ENCODE measurements around the gene ZNHIT2. TPM values are rescaled to one million over a fixed set of nuclear protein-coding genes. Genes with fewer than 3 reads are reported as not detected.

Gene ZNHIT2
- total RNA-seq, 1 experiment from 2014 or later: 48.2 TPM

DNA sequence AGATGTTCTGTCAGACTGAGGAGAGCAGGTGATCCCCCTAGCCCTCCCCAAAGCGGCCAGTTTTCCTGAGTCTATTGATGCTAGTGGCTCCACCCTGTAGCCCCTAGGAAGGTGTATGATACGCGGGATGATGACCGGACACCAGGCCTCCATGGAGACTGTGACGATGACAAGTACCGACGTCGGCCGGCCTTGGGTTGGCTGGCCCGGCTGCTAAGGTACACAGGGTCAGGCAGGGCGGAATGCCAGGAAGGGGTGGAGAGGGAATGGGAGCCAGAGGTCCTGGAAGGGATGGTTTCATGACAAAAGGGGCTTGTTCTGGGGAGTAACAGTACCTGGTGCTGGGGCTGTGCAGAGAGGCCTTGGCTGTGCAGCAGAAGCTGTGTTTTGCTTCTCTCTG lies 30.3 kb downstream of the ZNHIT2 start:
- no peaks in the 10 kb centered on the region for H3K9me3 ChIP-seq (ENCODE audit: low read length)
- H3K9me2 ChIP-seq (replicated peaks; ENCODE audit: low read length): no peaks in the 10 kb centered on the region
- no peak overlapping the region for H3K4me2 ChIP-seq (ENCODE audit: low read length)
- no peaks in the 10 kb centered on the region for H3F3A ChIP-seq (ENCODE audit: low read length, unreplicated experiment)
- no peak overlapping the region for H3K27ac ChIP-seq (ENCODE audit: low read length)
- DNase-seq: no peak
- H3K4me1 ChIP-seq (ENCODE audit: insufficient read depth, low read length): peaks cover 16% of the 10 kb centered on the region
- TF ChIP-seq EZH2 (IDR thresholded peaks at IDR 0.05; ENCODE audit: low read length, unreplicated experiment) (no peak), EZH2phosphoT487 (IDR thresholded peaks at IDR 0.05; ENCODE audit: borderline replicate concordance, low read length) (no peak)
- TF ChIP-seq, protein P1, sequence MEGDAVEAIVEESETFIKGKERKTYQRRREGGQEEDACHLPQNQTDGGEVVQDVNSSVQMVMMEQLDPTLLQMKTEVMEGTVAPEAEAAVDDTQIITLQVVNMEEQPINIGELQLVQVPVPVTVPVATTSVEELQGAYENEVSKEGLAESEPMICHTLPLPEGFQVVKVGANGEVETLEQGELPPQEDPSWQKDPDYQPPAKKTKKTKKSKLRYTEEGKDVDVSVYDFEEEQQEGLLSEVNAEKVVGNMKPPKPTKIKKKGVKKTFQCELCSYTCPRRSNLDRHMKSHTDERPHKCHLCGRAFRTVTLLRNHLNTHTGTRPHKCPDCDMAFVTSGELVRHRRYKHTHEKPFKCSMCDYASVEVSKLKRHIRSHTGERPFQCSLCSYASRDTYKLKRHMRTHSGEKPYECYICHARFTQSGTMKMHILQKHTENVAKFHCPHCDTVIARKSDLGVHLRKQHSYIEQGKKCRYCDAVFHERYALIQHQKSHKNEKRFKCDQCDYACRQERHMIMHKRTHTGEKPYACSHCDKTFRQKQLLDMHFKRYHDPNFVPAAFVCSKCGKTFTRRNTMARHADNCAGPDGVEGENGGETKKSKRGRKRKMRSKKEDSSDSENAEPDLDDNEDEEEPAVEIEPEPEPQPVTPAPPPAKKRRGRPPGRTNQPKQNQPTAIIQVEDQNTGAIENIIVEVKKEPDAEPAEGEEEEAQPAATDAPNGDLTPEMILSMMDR (conservative IDR thresholded peaks at IDR 0.05; ENCODE audit: low read depth, low read length): no peak
- peaks cover 14% of the 10 kb centered on the region; the same call in 1 of the 2 replicates for H3K36me3 ChIP-seq (ENCODE audit: low read depth, low read length)
- peaks cover 35% of the 10 kb centered on the region for H3K79me2 ChIP-seq (ENCODE audit: low read length)
- no peaks in the 10 kb centered on the region for H4K20me1 ChIP-seq (ENCODE audit: low read length)
- no peak for ATAC-seq
- no peak overlapping the region for H3K4me3 ChIP-seq (ENCODE audit: low read length)
- no TSS peak for BruUV-seq (replicated peaks)
- ChIA-PET CTCF (no interaction called here), POLR2A (ENCODE audit: unreplicated experiment) (no interaction called here)
- H3K27me3 ChIP-seq (ENCODE audit: low read length): no peaks in the 10 kb centered on the region
- intact Hi-C loops (cut with micrococcal nuclease): no loop called here
- H2AFZ ChIP-seq (ENCODE audit: low read length): no peak overlapping the region
- no peak overlapping the region for H3K9ac ChIP-seq (ENCODE audit: low read length)

DNA sequence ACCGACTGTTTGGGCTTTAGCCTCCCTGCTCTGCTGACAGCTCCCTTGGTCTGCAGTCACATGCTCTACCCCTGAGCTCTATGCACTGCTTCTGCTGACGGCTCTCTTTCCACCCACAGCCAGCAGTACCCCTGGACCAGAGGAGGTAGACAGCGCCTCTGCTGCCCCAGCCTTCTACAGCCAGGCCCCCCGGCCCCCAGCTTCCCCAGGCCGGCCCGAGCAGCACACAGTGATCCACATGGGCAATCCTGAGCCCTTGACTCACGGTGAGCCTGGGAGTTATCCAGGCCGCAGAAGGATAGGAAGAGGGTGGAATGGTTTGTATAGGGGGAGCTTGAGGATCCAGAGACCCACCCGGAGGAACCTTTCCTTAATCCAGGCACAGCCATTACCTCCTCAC lies 30.7 kb downstream of the ZNHIT2 start:
- TF ChIP-seq EZH2phosphoT487 (IDR thresholded peaks at IDR 0.05; ENCODE audit: borderline replicate concordance, low read length): no peak
- no peak for TF ChIP-seq EZH2 (IDR thresholded peaks at IDR 0.05; ENCODE audit: low read length, unreplicated experiment)
- TF ChIP-seq, protein P1 (conservative IDR thresholded peaks at IDR 0.05; ENCODE audit: low read depth, low read length): no peak
- H3K9ac ChIP-seq (ENCODE audit: low read length): no peak overlapping the region
- ATAC-seq (no peak), DNase-seq (no peak)
- H3K9me3 ChIP-seq (ENCODE audit: low read length): no peaks in the 10 kb centered on the region
- H3K9me2 ChIP-seq (replicated peaks; ENCODE audit: low read length): no peaks in the 10 kb centered on the region
- no peak overlapping the region for H3K4me3 ChIP-seq (ENCODE audit: low read length)
- H4K20me1 ChIP-seq (ENCODE audit: low read length): no peaks in the 10 kb centered on the region
- H3K36me3 ChIP-seq (ENCODE audit: low read depth, low read length): peaks cover 18% of the 10 kb centered on the region
- no peaks in the 10 kb centered on the region for H3F3A ChIP-seq (ENCODE audit: low read length, unreplicated experiment)
- no peak overlapping the region for H2AFZ ChIP-seq (ENCODE audit: low read length)
- peaks cover 39% of the 10 kb centered on the region for H3K79me2 ChIP-seq (ENCODE audit: low read length)
- peaks cover 20% of the 10 kb centered on the region for H3K4me1 ChIP-seq (ENCODE audit: insufficient read depth, low read length)
- no peak overlapping the region for H3K27ac ChIP-seq (ENCODE audit: low read length)
- ChIA-PET CTCF (no interaction called here), POLR2A (ENCODE audit: unreplicated experiment) (no interaction called here)
- H3K4me2 ChIP-seq (ENCODE audit: low read length): no peak overlapping the region
- intact Hi-C loops (cut with micrococcal nuclease): no loop called here
- H3K27me3 ChIP-seq (ENCODE audit: low read length): no peaks in the 10 kb centered on the region
- no TSS peak for BruUV-seq (replicated peaks)

DNA sequence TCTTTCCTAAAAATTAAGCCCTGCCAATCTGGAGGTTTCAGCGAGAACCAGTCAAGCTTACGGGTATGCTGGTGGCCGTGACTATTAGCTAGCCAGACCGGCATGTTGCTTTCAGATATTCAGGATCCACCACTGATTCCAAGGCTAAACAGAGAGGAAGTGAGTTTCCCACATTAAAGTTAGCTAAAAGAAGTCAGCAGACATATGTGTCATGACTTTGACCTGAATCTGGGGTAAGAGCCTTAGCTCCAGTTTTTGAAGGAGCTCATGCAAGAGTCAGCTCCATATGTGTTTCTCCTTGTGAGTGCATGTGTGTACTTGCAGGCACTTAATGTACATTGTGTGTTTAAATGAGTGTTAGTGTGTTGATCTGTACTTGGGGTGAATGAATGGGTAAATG lies 32.1 kb downstream of the ZNHIT2 start:
- ATAC-seq (no peak), DNase-seq (no peak)
- Histone ChIP-seq H3K9ac (ENCODE audit: low read length) (no peak overlapping the region), H3K4me2 (ENCODE audit: low read length) (peak overlapping the region; percentile 91), H3F3A (ENCODE audit: low read length, unreplicated experiment) (no peaks in the 10 kb centered on the region), H2AFZ (ENCODE audit: low read length) (no peak overlapping the region), H3K27me3 (ENCODE audit: low read length) (no peaks in the 10 kb centered on the region), H3K36me3 (ENCODE audit: low read depth, low read length) (peaks cover 25% of the 10 kb centered on the region), H4K20me1 (ENCODE audit: low read length) (no peaks in the 10 kb centered on the region), H3K9me3 (ENCODE audit: low read length) (no peaks in the 10 kb centered on the region), H3K4me3 (ENCODE audit: low read length) (peak overlapping the region; percentile 89; the same call in 1 of the 2 replicates), H3K4me1 (ENCODE audit: insufficient read depth, low read length) (peaks cover 21% of the 10 kb centered on the region), H3K79me2 (ENCODE audit: low read length) (peaks cover 52% of the 10 kb centered on the region), H3K27ac (ENCODE audit: low read length) (no peak overlapping the region), H3K9me2 (replicated peaks; ENCODE audit: low read length) (no peaks in the 10 kb centered on the region)
- TF ChIP-seq EZH2 (IDR thresholded peaks at IDR 0.05; ENCODE audit: low read length, unreplicated experiment) (no peak), EZH2phosphoT487 (IDR thresholded peaks at IDR 0.05; ENCODE audit: borderline replicate concordance, low read length) (no peak)
- TF ChIP-seq, protein P1 (conservative IDR thresholded peaks at IDR 0.05; ENCODE audit: low read depth, low read length): no peak
- BruUV-seq (replicated peaks): no TSS peak
- ChIA-PET POLR2A (ENCODE audit: unreplicated experiment) (interaction anchor here (0.5 kb wide), 1 partner anchor 225 kb away, joined by 9 read pairs; no protein-coding TSS in a partner anchor), CTCF (no interaction called here)
- intact Hi-C loops (cut with micrococcal nuclease): loop anchor here (2.0 kb wide), 2 partner anchors 43 to 169 kb away; partner anchors contain the start of gene ATG2A
